ENCODE measurements around the gene MMP19.

The MMP19 gene

GRCh38 chr12:55862286-55862685 lies 19.6 kb upstream of the MMP19 start:
- Histone ChIP-seq H3K4me3 (ENCODE audit: low read length) (no peak overlapping the region), H3K9ac (ENCODE audit: low read length) (no peak overlapping the region), H3K27me3 (ENCODE audit: low read depth, low read length) (no peaks in the 10 kb centered on the region), H3K4me1 (ENCODE audit: low read length) (no peaks in the 10 kb centered on the region), H3K9me3 (ENCODE audit: insufficient read depth, low read length) (peaks cover 4% of the 10 kb centered on the region; the same call in 1 of the 2 replicates), H3K27ac (ENCODE audit: low read length) (no peak overlapping the region), H3K4me2 (ENCODE audit: low read length) (no peak overlapping the region), H3K36me3 (replicated peaks; ENCODE audit: low read depth, low read length) (no peaks in the 10 kb centered on the region), H2AFZ (ENCODE audit: low read depth, low read length) (no peak overlapping the region), H3K79me2 (ENCODE audit: low read length) (no peaks in the 10 kb centered on the region), H4K20me1 (ENCODE audit: insufficient read depth, low read length) (no peaks in the 10 kb centered on the region)
- TF ChIP-seq, protein P1, sequence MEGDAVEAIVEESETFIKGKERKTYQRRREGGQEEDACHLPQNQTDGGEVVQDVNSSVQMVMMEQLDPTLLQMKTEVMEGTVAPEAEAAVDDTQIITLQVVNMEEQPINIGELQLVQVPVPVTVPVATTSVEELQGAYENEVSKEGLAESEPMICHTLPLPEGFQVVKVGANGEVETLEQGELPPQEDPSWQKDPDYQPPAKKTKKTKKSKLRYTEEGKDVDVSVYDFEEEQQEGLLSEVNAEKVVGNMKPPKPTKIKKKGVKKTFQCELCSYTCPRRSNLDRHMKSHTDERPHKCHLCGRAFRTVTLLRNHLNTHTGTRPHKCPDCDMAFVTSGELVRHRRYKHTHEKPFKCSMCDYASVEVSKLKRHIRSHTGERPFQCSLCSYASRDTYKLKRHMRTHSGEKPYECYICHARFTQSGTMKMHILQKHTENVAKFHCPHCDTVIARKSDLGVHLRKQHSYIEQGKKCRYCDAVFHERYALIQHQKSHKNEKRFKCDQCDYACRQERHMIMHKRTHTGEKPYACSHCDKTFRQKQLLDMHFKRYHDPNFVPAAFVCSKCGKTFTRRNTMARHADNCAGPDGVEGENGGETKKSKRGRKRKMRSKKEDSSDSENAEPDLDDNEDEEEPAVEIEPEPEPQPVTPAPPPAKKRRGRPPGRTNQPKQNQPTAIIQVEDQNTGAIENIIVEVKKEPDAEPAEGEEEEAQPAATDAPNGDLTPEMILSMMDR (IDR thresholded peaks at IDR 0.05; ENCODE audit: low read depth, low read length) = no peak
- TF ChIP-seq EZH2phosphoT487 (IDR thresholded peaks at IDR 0.05; ENCODE audit: low read depth) = no peak

DNA sequence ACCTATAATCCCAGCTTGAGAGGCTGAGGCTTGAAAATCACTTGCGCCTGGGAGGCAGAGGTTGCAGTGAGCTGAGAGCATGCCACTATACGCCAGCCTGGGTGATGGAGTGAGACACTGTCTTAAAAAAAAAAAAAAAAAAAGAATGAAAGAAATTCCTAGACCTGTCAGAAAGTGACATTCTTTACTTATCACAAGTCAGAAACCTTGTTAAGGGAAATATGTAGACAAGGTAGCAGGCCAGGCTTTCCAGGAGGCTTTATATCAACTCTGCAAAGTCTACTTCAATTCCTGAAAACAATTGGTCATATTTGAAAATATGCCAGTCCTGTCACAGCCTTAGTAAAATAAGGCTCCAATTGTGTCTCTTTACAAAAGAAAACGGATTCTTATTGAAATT lies 19.1 kb upstream of the MMP19 start:
- Histone ChIP-seq H3K9me3 (ENCODE audit: insufficient read depth, low read length) (peaks cover 4% of the 10 kb centered on the region; the same call in 1 of the 2 replicates), H3K27ac (ENCODE audit: low read length) (no peak overlapping the region), H3K79me2 (ENCODE audit: low read length) (no peaks in the 10 kb centered on the region), H3K4me3 (ENCODE audit: low read length) (no peak overlapping the region), H4K20me1 (ENCODE audit: insufficient read depth, low read length) (no peaks in the 10 kb centered on the region), H3K9ac (ENCODE audit: low read length) (no peak overlapping the region), H3K36me3 (replicated peaks; ENCODE audit: low read depth, low read length) (no peaks in the 10 kb centered on the region), H3K4me1 (ENCODE audit: low read length) (no peaks in the 10 kb centered on the region), H3K4me2 (ENCODE audit: low read length) (no peak overlapping the region), H2AFZ (ENCODE audit: low read depth, low read length) (no peak overlapping the region), H3K27me3 (ENCODE audit: low read depth, low read length) (no peaks in the 10 kb centered on the region)
- TF ChIP-seq, protein P1 (IDR thresholded peaks at IDR 0.05; ENCODE audit: low read depth, low read length) = no peak
- no peak for TF ChIP-seq EZH2phosphoT487 (IDR thresholded peaks at IDR 0.05; ENCODE audit: low read depth)

DNA sequence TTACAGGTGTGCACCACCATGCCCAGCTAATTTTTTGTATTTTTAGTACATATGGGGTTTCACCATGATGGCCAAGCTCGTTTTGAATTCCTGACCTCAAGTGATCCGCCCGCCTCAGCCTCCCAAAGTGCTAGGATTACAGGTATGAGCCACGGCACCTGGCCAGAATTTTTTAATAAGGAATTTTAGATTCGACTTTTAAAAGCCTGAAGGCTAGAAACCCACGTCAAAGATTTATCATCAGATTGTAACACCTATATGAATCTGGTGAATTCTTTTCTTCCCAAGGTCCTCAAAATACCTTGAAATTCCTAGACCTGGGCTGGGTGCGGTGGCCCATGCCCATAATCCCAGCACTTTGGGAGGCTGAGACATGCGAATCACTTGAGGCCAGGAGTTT lies 18.7 kb upstream of the MMP19 start:
- H3K9me3 ChIP-seq (ENCODE audit: insufficient read depth, low read length) = peaks cover 4% of the 10 kb centered on the region; the same call in 1 of the 2 replicates
- H3K27ac ChIP-seq (ENCODE audit: low read length) = no peak overlapping the region
- no peak overlapping the region for H3K9ac ChIP-seq (ENCODE audit: low read length)
- no peak overlapping the region for H2AFZ ChIP-seq (ENCODE audit: low read depth, low read length)
- H3K79me2 ChIP-seq (ENCODE audit: low read length) = no peaks in the 10 kb centered on the region
- H3K27me3 ChIP-seq (ENCODE audit: low read depth, low read length) = no peaks in the 10 kb centered on the region
- no peaks in the 10 kb centered on the region for H4K20me1 ChIP-seq (ENCODE audit: insufficient read depth, low read length)
- no peak overlapping the region for H3K4me2 ChIP-seq (ENCODE audit: low read length)
- H3K4me3 ChIP-seq (ENCODE audit: low read length) = no peak overlapping the region
- H3K4me1 ChIP-seq (ENCODE audit: low read length) = no peaks in the 10 kb centered on the region
- H3K36me3 ChIP-seq (replicated peaks; ENCODE audit: low read depth, low read length) = no peaks in the 10 kb centered on the region
- TF ChIP-seq EZH2phosphoT487 (IDR thresholded peaks at IDR 0.05; ENCODE audit: low read depth) = no peak
- TF ChIP-seq, protein P1 (IDR thresholded peaks at IDR 0.05; ENCODE audit: low read depth, low read length) = no peak

GRCh38 chr12:55852740-55853139 lies 10.0 kb upstream of the MMP19 start:
- no peaks in the 10 kb centered on the region for H3K9me3 ChIP-seq (ENCODE audit: insufficient read depth, low read length)
- no peak overlapping the region for H3K27ac ChIP-seq (ENCODE audit: low read length)
- no peak overlapping the region for H3K4me2 ChIP-seq (ENCODE audit: low read length)
- H3K27me3 ChIP-seq (ENCODE audit: low read depth, low read length) = peaks cover 25% of the 10 kb centered on the region
- no peak overlapping the region for H2AFZ ChIP-seq (ENCODE audit: low read depth, low read length)
- no peaks in the 10 kb centered on the region for H3K36me3 ChIP-seq (replicated peaks; ENCODE audit: low read depth, low read length)
- H3K9ac ChIP-seq (ENCODE audit: low read length) = no peak overlapping the region
- H3K4me3 ChIP-seq (ENCODE audit: low read length) = no peak overlapping the region
- H3K79me2 ChIP-seq (ENCODE audit: low read length) = no peaks in the 10 kb centered on the region
- no peak for TF ChIP-seq EZH2phosphoT487 (IDR thresholded peaks at IDR 0.05; ENCODE audit: low read depth)
- no peaks in the 10 kb centered on the region for H4K20me1 ChIP-seq (ENCODE audit: insufficient read depth, low read length)
- H3K4me1 ChIP-seq (ENCODE audit: low read length) = no peaks in the 10 kb centered on the region

DNA sequence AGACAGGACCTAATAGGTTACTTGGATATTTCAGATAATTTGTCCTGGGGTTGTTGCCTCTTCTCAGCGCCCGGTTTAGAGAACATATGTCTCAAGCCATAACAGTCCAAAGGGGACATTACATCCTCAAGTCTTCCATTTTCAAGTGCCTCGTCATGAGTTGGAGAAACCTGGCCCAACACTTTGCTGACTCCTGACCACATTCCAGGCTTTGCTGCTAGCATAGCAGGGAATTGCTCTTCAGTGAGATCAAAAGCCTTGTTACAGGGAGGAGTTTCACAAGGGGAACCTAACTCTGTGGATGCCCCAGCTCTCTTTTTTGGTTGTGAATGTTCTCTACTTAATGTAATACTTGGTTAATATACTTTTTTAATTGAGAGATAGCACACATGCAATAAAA lies 8.2 kb upstream of the MMP19 start:
- H3K79me2 ChIP-seq (ENCODE audit: low read length) = no peaks in the 10 kb centered on the region
- no peaks in the 10 kb centered on the region for H4K20me1 ChIP-seq (ENCODE audit: insufficient read depth, low read length)
- H3K4me3 ChIP-seq (ENCODE audit: low read length) = no peak overlapping the region
- H2AFZ ChIP-seq (ENCODE audit: low read depth, low read length) = no peak overlapping the region
- no peaks in the 10 kb centered on the region for H3K36me3 ChIP-seq (replicated peaks; ENCODE audit: low read depth, low read length)
- no peak overlapping the region for H3K27ac ChIP-seq (ENCODE audit: low read length)
- H3K9ac ChIP-seq (ENCODE audit: low read length) = no peak overlapping the region
- no peaks in the 10 kb centered on the region for H3K9me3 ChIP-seq (ENCODE audit: insufficient read depth, low read length)
- peaks cover 30% of the 10 kb centered on the region for H3K27me3 ChIP-seq (ENCODE audit: low read depth, low read length)
- no peak for TF ChIP-seq EZH2phosphoT487 (IDR thresholded peaks at IDR 0.05; ENCODE audit: low read depth)
- TF ChIP-seq, protein P1 (IDR thresholded peaks at IDR 0.05; ENCODE audit: low read depth, low read length) = no peak
- no peaks in the 10 kb centered on the region for H3K4me1 ChIP-seq (ENCODE audit: low read length)
- no peak overlapping the region for H3K4me2 ChIP-seq (ENCODE audit: low read length)

Measured in OCI-LY3 (cell line).